Measurements from ENCODE around the gene OR10H1.

GRCh38 chr19:15846923-15847322 is 31.5 kb upstream of the OR10H1 start:
- no peak for TF ChIP-seq NFRKB (IDR thresholded peaks at IDR 0.05)
- no peak for TF ChIP-seq SUZ12 (IDR thresholded peaks at IDR 0.05)
- TF ChIP-seq BHLHE40 (IDR thresholded peaks at IDR 0.05; ENCODE audit: borderline replicate concordance): no peak
- no peak for TF ChIP-seq PKNOX1 (IDR thresholded peaks at IDR 0.05)
- no peak for TF ChIP-seq SP1 (IDR thresholded peaks at IDR 0.05)
- no peak for TF ChIP-seq TARDBP (IDR thresholded peaks at IDR 0.05)
- no peak for TF ChIP-seq ELF4 (IDR thresholded peaks at IDR 0.05)
- TF ChIP-seq ARNT (IDR thresholded peaks at IDR 0.05): no peak
- no peak for TF ChIP-seq HDGF (IDR thresholded peaks at IDR 0.05; ENCODE audit: borderline replicate concordance)
- TF ChIP-seq FOXM1 (IDR thresholded peaks at IDR 0.05; ENCODE audit: borderline replicate concordance): no peak

Data from HEK293T (cell line).